ENCODE results near the gene TP63.

TP63 gene

DNA sequence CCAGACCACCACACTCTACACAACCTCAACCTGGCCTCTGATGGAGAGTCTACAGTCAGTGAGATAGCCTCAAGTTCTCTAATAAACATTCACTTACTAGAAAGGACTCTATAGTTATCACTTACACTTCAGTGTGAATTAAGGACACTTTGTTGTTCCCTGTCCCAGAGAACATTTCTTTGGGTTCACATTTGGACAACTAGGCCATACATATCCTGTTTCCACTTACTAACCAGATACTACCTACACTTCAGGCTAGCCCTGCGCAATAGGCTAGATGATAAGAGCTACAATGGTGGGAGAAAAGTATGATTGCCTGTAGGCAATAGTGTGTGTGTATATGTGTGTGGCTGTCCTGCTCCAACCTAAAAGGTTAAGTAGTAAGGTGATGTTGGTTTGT is 72.7 kb downstream of the TP63 start:
- no peak for DNase-seq (ENCODE audit: extremely low spot score)
- ChIA-PET CTCF (interaction anchor here (0.8 to 3.2 kb wide), 5 partner anchors 9 to 29 kb away, joined by 3 to 14 read pairs (median 4); no protein-coding TSS in a partner anchor), POLR2A (no interaction called here)
- no peak for TF ChIP-seq CTCF (IDR thresholded peaks at IDR 0.05; ENCODE audit: control extremely low read depth, extremely low read depth, low read depth, missing control alignments)

DNA sequence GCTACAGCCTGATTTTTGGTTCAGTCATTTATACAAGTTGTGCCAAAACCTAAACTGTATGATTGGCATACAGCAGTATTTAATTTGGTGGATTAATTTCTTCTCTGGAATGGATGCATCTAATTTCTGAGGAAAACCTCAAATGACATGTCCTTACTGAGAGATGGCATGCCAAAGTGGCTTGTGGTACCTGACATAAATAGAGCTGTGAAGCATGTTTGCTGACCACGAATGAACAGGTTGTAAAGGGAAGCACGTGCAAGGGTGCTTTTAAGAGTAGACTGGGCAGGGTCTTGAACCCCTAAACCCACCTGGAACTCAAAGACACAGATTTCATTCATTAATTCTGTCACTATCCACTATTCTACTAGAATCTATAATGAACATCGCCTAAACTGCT is 77.2 kb downstream of the TP63 start:
- TF ChIP-seq CTCF (IDR thresholded peaks at IDR 0.05; ENCODE audit: control extremely low read depth, extremely low read depth, low read depth, missing control alignments): no peak
- POLR2A ChIA-PET: no interaction called here
- DNase-seq (ENCODE audit: extremely low spot score): no peak
- CTCF ChIA-PET: interaction anchor here (1.1 to 1.6 kb wide), 3 partner anchors 11 to 21 kb away, joined by 4 to 5 read pairs (median 5); no protein-coding TSS in a partner anchor

GRCh38 chr3:189710620-189711402 is 79.6 kb downstream of the TP63 start:
- ChIA-PET POLR2A (no interaction called here), CTCF (interaction anchor here (1.1 to 1.3 kb wide), 4 partner anchors 11 to 18 kb away, joined by 3 to 4 read pairs (median 4); no protein-coding TSS in a partner anchor)
- TF ChIP-seq CTCF (IDR thresholded peaks at IDR 0.05; ENCODE audit: control extremely low read depth, extremely low read depth, low read depth, missing control alignments): no peak
- DNase-seq (ENCODE audit: extremely low spot score): no peak

DNA sequence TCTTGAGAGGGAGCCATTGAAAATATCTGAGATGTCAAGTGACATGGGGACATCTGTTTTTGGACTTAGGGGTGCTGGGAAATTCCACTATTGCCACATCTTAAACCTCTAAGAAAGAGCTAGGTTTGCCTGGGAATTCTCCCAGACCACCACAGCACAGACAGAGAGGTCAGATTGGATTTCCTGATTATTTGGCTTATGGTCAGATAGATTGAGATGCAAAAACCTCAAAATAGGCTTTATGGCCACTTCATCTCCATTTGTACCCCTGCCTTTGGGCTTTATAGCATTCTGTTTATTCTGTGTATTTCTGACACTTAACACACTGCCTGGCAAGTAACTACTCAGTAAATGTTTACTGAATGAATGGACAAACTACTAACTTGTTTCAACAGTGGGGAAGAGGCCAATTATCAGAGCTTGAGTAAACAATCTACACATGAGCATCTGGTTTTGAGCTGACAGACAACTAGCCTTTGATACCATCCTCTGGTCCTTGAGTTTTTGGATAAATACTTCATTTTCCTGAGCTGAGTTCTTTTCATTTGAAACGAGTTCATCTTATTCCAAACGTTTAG is 81.8 kb downstream of the TP63 start:
- POLR2A ChIA-PET: no interaction called here
- no peak for DNase-seq (ENCODE audit: extremely low spot score)
- TF ChIP-seq CTCF (IDR thresholded peaks at IDR 0.05; ENCODE audit: control extremely low read depth, extremely low read depth, low read depth, missing control alignments): no peak
- CTCF ChIA-PET: interaction anchor here (1.1 to 2.3 kb wide), 7 partner anchors 9 to 42 kb away, joined by 3 to 14 read pairs (median 4); no protein-coding TSS in a partner anchor

- CTCF ChIA-PET: interaction anchor here (0.8 to 1.6 kb wide), 5 partner anchors 10 to 22 kb away, joined by 3 to 4 read pairs (median 3); no protein-coding TSS in a partner anchor
- POLR2A ChIA-PET: no interaction called here
- no peak for TF ChIP-seq CTCF (IDR thresholded peaks at IDR 0.05; ENCODE audit: control extremely low read depth, extremely low read depth, low read depth, missing control alignments)
- peak; percentile 11 for DNase-seq (ENCODE audit: extremely low spot score)
Observed at GRCh38 chr3:189714991-189715961, 84.1 kb downstream of the TP63 start.

DNA sequence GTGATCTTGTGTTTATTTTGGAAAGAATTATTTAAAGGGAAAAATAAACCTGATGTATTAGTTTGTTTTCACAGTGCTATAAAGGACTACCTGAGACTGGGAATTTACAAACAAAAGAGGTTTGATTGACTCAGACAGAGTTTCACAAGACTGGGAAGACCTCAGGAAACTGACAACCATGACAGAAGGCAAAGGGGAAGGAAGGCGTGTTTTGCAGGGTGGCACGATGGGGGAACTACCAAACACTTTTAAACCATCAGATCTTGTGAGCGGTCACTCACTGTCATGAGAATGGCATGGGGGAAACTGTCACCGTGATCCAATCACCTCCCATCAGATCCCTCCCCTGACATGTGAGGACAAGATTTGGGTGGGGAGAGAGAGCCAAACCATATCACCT is 87.0 kb downstream of the TP63 start:
- ChIA-PET CTCF (interaction anchor here (0.7 to 1.7 kb wide), 3 partner anchors 13 to 73 kb away, joined by 3 to 4 read pairs (median 3); no protein-coding TSS in a partner anchor), POLR2A (no interaction called here)
- DNase-seq (ENCODE audit: extremely low spot score): no peak
- no peak for TF ChIP-seq CTCF (IDR thresholded peaks at IDR 0.05; ENCODE audit: control extremely low read depth, extremely low read depth, low read depth, missing control alignments)

Data from GM10248 (cell line).